Spinal cord (tissue), 10 donors: ENCODE results near the gene RAB6B. TPM values are rescaled to one million over a fixed set of nuclear protein-coding genes. Genes with fewer than 3 reads are reported as not detected.

ENCODE experiments used
- DNase-seq, 6 donors: peaks; one replicate each; pipeline versions ENCODE4 v3.0.0 to v3.0.0-alpha.2; 2013 to 2015; ENCODE audit warnings: low spot score in 6 of 6, low read depth in 4 of 6
- H3K27ac ChIP-seq: one replicate; pipeline ENCODE4 v1.5.1; 2013; ENCODE audit warnings: low read depth, low read length, control low read depth
- H3K27me3 ChIP-seq: one replicate; pipeline ENCODE4 v1.6.1; 2013; ENCODE audit warnings: low read length; ENCODE audit not compliant: control insufficient read depth, insufficient read depth
- H3K36me3 ChIP-seq: one replicate; pipeline ENCODE4 v1.6.1; 2013; ENCODE audit warnings: low read length; ENCODE audit not compliant: control insufficient read depth, insufficient read depth
- H3K4me1 ChIP-seq: one replicate; pipeline ENCODE4 v1.6.1; 2013; ENCODE audit warnings: low read length; ENCODE audit not compliant: control insufficient read depth, insufficient read depth
- H3K4me3 ChIP-seq: one replicate; pipeline ENCODE4 v1.5.1; 2013; ENCODE audit warnings: low read depth, low read length, control low read depth
- H3K9me3 ChIP-seq: one replicate; pipeline ENCODE4 v1.6.1; 2013; ENCODE audit warnings: low read length; ENCODE audit not compliant: control insufficient read depth, insufficient read depth
- WGBS: methylation state at CpG from one replicate; pipeline ENCODE4 v1.1.5; 2013; ENCODE audit warnings: missing lambda C conversion rate; ENCODE audit not compliant: insufficient coverage; 5-methylcytosine and 5-hydroxymethylcytosine counted together
- polyA plus RNA-seq, 2 donors: library from polyadenylated mRNA; unstranded; fragments of 120-200 nt; gene quantifications; one replicate each; pipeline ENCODE4 v1.2.1, GENCODE V29; 2013; ENCODE audit not compliant: insufficient read length in 2 of 2
- total RNA-seq, 2 donors: library from RNA; depleted of rRNA in 1 of 2; stranded (reverse); fragments of 120-200 nt in 1 of 2; fragments of >200 nt in 1 of 2; gene quantifications; one replicate each; pipeline versions ENCODE4 v1.2.3 to v1.2.4, GENCODE V29; 2013 to 2014
- donor health status: healthy.

Gene RAB6B
- total and polyA plus RNA-seq, 4 donors: 38.3 to 226 (median 191) TPM

- Histone ChIP-seq H3K9me3 (no peaks in the 10 kb centered on the region), H3K4me3 (no peak overlapping the region), H3K27me3 (peaks cover 8% of the 10 kb centered on the region), H3K36me3 (no peaks in the 10 kb centered on the region), H3K27ac (no peak overlapping the region), H3K4me1 (peaks cover 13% of the 10 kb centered on the region)
- no CpG with 5 or more reads among the region's 4 CpGs for WGBS
- DNase-seq: no peak
Observed at GRCh38 chr3:133924041-133924440, 28.4 kb upstream of the RAB6B start.

GRCh38 chr3:133921592-133921991, 25.9 kb upstream of the RAB6B start:
- Histone ChIP-seq H3K36me3 (no peaks in the 10 kb centered on the region), H3K4me1 (no peaks in the 10 kb centered on the region), H3K27ac (no peak overlapping the region), H3K4me3 (no peak overlapping the region), H3K9me3 (no peaks in the 10 kb centered on the region), H3K27me3 (no peaks in the 10 kb centered on the region)
- no peak for DNase-seq
- no CpG with 5 or more reads among the region's 1 CpG for WGBS

DNA sequence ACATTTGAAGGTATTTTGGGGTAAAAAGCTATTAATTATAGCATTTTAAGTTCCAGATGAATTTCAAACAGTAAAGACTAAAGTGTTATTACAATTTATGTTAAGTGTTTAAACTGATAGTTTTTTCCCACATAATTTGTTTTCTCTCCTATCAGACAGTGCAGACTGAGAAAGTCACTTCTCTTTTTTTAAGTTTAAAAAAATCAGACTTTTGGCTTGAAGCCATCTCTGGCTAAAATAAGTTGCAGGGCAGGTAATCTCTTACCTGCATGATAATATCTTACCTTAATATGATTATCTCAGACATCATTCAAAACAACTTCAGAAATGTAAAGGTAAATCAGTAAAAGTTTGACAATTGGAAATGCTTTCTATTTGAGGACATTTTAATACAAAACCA, 21.5 kb upstream of the RAB6B start:
- DNase-seq: no peak
- no peaks in the 10 kb centered on the region for H3K27me3 ChIP-seq

DNA sequence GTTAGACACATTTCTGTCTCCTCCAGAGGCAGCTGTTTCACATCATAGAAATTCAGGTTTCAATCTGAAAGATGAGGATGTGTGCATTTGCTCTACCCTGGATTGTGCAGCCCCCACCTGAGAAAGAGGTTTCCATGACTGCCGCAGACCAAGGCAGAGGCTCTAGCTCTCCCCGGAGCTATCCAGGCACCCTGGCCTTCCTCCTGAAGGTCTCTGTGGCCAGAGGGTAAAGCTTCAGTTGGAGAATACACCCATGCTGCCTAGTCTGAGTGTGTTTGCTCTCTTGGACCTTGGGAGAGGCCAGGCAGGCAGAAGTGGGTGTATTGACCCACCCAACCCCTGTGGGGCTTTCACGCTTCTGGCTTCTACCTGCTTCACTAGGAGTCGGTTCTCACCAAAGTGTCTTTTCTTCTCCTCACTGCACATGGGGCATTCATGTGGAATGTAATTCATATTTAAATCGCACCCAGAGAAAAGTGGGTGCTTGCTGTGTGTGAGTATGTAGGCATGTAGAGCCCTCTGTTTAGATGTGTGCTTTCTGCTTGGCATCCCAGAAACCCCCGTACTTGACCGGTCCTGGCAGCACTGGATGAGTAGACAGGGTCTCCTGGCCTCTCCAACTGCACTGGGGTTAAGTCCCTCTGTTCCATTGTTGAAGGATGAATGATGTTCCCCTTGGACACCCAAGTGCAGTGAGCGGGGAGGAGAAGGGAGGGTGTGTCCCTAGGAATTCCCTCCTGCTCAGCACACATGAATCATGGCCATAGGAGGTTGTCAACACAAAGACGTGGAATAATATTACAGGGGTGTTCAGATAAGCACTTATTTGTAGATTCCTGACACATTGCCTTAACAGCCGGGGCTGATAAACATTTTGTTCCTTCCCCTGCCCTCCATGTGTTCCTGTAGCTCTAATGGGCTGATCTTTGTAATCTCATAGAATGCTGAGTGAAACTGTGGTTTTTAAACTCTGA, 20.3 kb upstream of the RAB6B start:
- no peak overlapping the region for H3K27ac ChIP-seq
- H3K9me3 ChIP-seq: no peaks in the 10 kb centered on the region
- DNase-seq: no peak
- no peaks in the 10 kb centered on the region for H3K4me1 ChIP-seq
- no peaks in the 10 kb centered on the region for H3K27me3 ChIP-seq
- no peak overlapping the region for H3K4me3 ChIP-seq
- H3K36me3 ChIP-seq: no peaks in the 10 kb centered on the region
- WGBS: 85% methylated on average over 5 of the region's 10 CpGs

More for the DNA sequence above, 21.5 kb upstream of the RAB6B start:
- Histone ChIP-seq H3K27ac (no peak overlapping the region), H3K4me3 (no peak overlapping the region), H3K9me3 (no peaks in the 10 kb centered on the region), H3K4me1 (no peaks in the 10 kb centered on the region), H3K36me3 (no peaks in the 10 kb centered on the region)

DNA sequence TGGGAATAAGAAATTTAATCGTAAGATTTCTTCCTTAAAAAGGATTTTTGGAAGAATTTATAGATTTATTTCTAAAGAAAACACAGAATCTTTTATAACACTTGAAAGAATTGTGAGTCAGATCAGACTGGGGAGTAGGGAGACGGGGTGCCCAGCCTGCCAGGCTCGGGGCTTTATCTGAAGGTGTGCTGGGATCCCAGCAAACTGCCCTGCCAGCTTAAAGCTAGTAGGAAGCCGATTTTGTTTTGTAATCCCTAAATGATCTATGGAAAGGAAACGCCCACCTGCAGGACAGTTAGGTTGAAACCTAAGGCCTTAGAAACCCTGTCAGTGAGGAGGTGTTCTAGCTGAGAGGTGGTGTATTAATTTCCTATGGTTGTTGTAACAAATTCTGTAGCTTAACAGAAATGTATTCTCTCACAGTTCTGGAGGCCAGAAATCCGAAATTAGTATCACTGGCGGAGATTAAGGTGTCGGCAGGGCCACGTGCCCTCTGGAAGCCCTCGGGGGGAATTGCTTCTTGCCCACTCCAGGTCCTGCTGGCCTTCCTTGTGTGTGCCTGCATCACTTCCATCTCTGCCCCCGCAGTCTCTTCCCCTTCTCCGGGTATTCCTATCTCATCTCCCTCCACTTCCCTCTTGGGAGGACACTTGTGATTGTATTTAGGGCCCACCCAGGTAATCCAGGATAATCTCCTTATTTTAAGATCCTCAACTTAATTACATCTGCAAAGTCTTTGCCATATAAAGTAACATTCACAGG, 19.3 kb upstream of the RAB6B start:
- no peaks in the 10 kb centered on the region for H3K9me3 ChIP-seq
- 89% methylated on average over 8 of the region's 12 CpGs for WGBS

GRCh38 chr3:133910422-133910821, 14.7 kb upstream of the RAB6B start:
- Histone ChIP-seq H3K27me3 (no peaks in the 10 kb centered on the region), H3K27ac (no peak overlapping the region), H3K4me1 (no peaks in the 10 kb centered on the region), H3K9me3 (no peaks in the 10 kb centered on the region), H3K4me3 (no peak overlapping the region), H3K36me3 (no peaks in the 10 kb centered on the region)
- peak in 1 of 6 donors; percentile 29 for DNase-seq
- WGBS: 43% methylated on average over 1 of the region's 2 CpGs

More for the DNA sequence above, 19.3 kb upstream of the RAB6B start:
- Histone ChIP-seq H3K27me3 (no peaks in the 10 kb centered on the region), H3K4me3 (no peak overlapping the region), H3K27ac (no peak overlapping the region), H3K4me1 (no peaks in the 10 kb centered on the region), H3K36me3 (no peaks in the 10 kb centered on the region)
- DNase-seq: no peak

- no peaks in the 10 kb centered on the region for H3K4me1 ChIP-seq
- H3K27ac ChIP-seq: no peak overlapping the region
- no peak overlapping the region for H3K4me3 ChIP-seq
- 70% methylated on average over 2 of the region's 3 CpGs for WGBS
- no peaks in the 10 kb centered on the region for H3K36me3 ChIP-seq
- no peak for DNase-seq
- H3K9me3 ChIP-seq: no peaks in the 10 kb centered on the region
- H3K27me3 ChIP-seq: no peaks in the 10 kb centered on the region
Observed at GRCh38 chr3:133905376-133905775, 9.7 kb upstream of the RAB6B start.

DNA sequence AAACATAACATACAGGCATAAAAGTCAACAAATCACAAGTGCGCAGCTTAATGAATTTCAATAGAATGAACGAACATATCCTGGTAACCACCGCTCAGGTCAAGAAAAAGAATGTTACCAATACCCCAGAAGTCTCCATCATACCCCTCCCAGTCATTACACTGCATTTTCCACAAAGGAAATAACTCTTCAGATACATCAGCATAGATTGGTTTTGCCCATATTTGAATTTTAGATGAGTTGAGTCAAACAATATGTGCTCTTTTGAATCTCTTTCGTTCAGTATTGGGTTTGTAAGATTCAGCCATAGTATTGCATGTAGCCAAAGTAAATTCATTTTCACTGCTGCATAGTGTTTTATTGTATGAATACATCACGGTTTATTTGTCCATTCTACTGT, 6.2 kb upstream of the RAB6B start:
- no peaks in the 10 kb centered on the region for H3K36me3 ChIP-seq
- H3K4me1 ChIP-seq: no peaks in the 10 kb centered on the region
- no peaks in the 10 kb centered on the region for H3K27me3 ChIP-seq
- H3K4me3 ChIP-seq: no peak overlapping the region
- no peak overlapping the region for H3K27ac ChIP-seq
- H3K9me3 ChIP-seq: no peaks in the 10 kb centered on the region
- 100% methylated on average over 3 of the region's 5 CpGs for WGBS
- DNase-seq: no peak

GRCh38 chr3:133901083-133901482, 5.4 kb upstream of the RAB6B start:
- Histone ChIP-seq H3K4me3 (no peak overlapping the region), H3K27ac (no peak overlapping the region), H3K9me3 (no peaks in the 10 kb centered on the region), H3K4me1 (peaks cover 5% of the 10 kb centered on the region), H3K36me3 (no peaks in the 10 kb centered on the region), H3K27me3 (peaks cover 2% of the 10 kb centered on the region)
- no peak for DNase-seq
- no CpG with 5 or more reads among the region's 1 CpG for WGBS
